Peyer's patch (tissue), 4 donors: ENCODE results near the gene MYBPH. TPM values are rescaled to one million over a fixed set of nuclear protein-coding genes. Genes with fewer than 3 reads are reported as not detected.

Experiments used
- DNase-seq, 3 donors: peaks; one replicate each; pipeline ENCODE4 v3.0.0-alpha.2; 2017 to 2019
- H3K27ac ChIP-seq, 4 donors: fragments of 200-600 bp; sonication (generic); one replicate each; pipeline ENCODE4 v1.5.1; 2016 to 2019
- H3K27me3 ChIP-seq, 2 donors: fragments of 200-600 bp; sonication (generic); one replicate each; pipeline ENCODE4 v1.5.1; 2019
- H3K36me3 ChIP-seq, 3 donors: fragments of 200-600 bp; sonication (generic); one replicate each; pipeline ENCODE4 v1.5.1; 2016 to 2019
- H3K4me1 ChIP-seq, 4 donors: fragments of 200-600 bp; sonication (generic); one replicate each; pipeline ENCODE4 v1.5.1; 2016 to 2019
- H3K4me3 ChIP-seq, 4 donors: fragments of 200-600 bp; sonication (generic); 1 replicate in 3 of 4; 2 replicates in 1 of 4; pipeline ENCODE4 v1.5.1; 2016 to 2019; ENCODE audit warnings: mild to moderate bottlenecking in 1 of 4
- H3K9me3 ChIP-seq, 4 donors: fragments of 200-600 bp; sonication (generic); one replicate each; pipeline ENCODE4 v1.5.1; 2016 to 2019; ENCODE audit warnings: mild to moderate bottlenecking in 1 of 4
- CTCF ChIP-seq, 6 experiments: fragments of 450-650 bp in 4 of 6; fragments of 200-600 bp in 2 of 6; sonication (generic) in 1 of 6; IDR thresholded peaks; one replicate each; pipeline ENCODE4 v1.5.1; 2017 to 2019; ENCODE audit warnings: antibody characterized with exemption in 6 of 6, mild to moderate bottlenecking in 3 of 6, moderate library complexity in 1 of 6
- POLR2A ChIP-seq, 2 donors: fragments of 450-650 bp; IDR thresholded peaks; one replicate each; pipeline ENCODE4 v1.5.1; 2017; ENCODE audit warnings: antibody characterized with exemption in 2 of 2, mild to moderate bottlenecking in 2 of 2, moderate library complexity in 2 of 2
- total RNA-seq, 4 donors: library from RNA; depleted of rRNA; stranded (reverse); fragments of >200 nt; gene quantifications; one replicate each; pipeline ENCODE4 v1.1.0, GENCODE V29; 2016

Gene MYBPH
- total RNA-seq, 4 donors from 2014 or later, result not detected

GRCh38 chr1:203206129-203206687, 30.6 kb upstream of the MYBPH start:
- TF ChIP-seq POLR2A (IDR thresholded peaks at IDR 0.05), result no peak
- Histone ChIP-seq H3K9me3 (no peaks in the 10 kb centered on the region), H3K4me3 (no peak overlapping the region), H3K27ac (no peak overlapping the region), H3K36me3 (no peaks in the 10 kb centered on the region), H3K4me1 (peaks cover 0 to 2% (median 0%) of the 10 kb centered on the region in 4 donors), H3K27me3 (no peaks in the 10 kb centered on the region)
- DNase-seq, result no peak

- Histone ChIP-seq H3K4me1 (peaks cover 0 to 2% (median 0%) of the 10 kb centered on the region in 4 donors), H3K9me3 (no peaks in the 10 kb centered on the region), H3K27me3 (no peaks in the 10 kb centered on the region), H3K27ac (no peak overlapping the region), H3K36me3 (no peaks in the 10 kb centered on the region), H3K4me3 (no peak overlapping the region)
- TF ChIP-seq CTCF (IDR thresholded peaks at IDR 0.05), result no peak
- TF ChIP-seq POLR2A (IDR thresholded peaks at IDR 0.05), result no peak
- no peak for DNase-seq
Measured at GRCh38 chr1:203204756-203205155, 29.1 kb upstream of the MYBPH start.

GRCh38 chr1:203202431-203203245, 27.0 kb upstream of the MYBPH start:
- H3K27me3 ChIP-seq, result no peaks in the 10 kb centered on the region
- TF ChIP-seq POLR2A (IDR thresholded peaks at IDR 0.05) (no peak), CTCF (IDR thresholded peaks at IDR 0.05) (no peak)
- no peak overlapping the region for H3K4me3 ChIP-seq
- peak overlapping the region; percentile 53 to 77 (median 60) for H3K27ac ChIP-seq
- DNase-seq, result peak in 1 of 3 donors; percentile 65
- H3K36me3 ChIP-seq, result no peaks in the 10 kb centered on the region
- peaks cover 0 to 2% (median 0%) of the 10 kb centered on the region in 4 donors for H3K4me1 ChIP-seq
- H3K9me3 ChIP-seq, result no peaks in the 10 kb centered on the region

GRCh38 chr1:203201516-203202205, 26.0 kb upstream of the MYBPH start:
- no peaks in the 10 kb centered on the region for H3K9me3 ChIP-seq
- TF ChIP-seq CTCF (IDR thresholded peaks at IDR 0.05) (no peak), POLR2A (IDR thresholded peaks at IDR 0.05) (no peak)
- H3K27ac ChIP-seq, result peak overlapping the region; percentile 40 to 67 (median 60)

GRCh38 chr1:203200916-203201315, 25.3 kb upstream of the MYBPH start:
- no peak for TF ChIP-seq POLR2A (IDR thresholded peaks at IDR 0.05)
- TF ChIP-seq CTCF (IDR thresholded peaks at IDR 0.05), result no peak
- H3K27ac ChIP-seq, result peak overlapping the region; percentile 27 to 75 (median 50)
- peak in 1 of 3 donors; percentile 2 for DNase-seq
- no peaks in the 10 kb centered on the region for H3K36me3 ChIP-seq
- no peaks in the 10 kb centered on the region for H3K9me3 ChIP-seq
- no peaks in the 10 kb centered on the region for H3K27me3 ChIP-seq
- H3K4me3 ChIP-seq, result no peak overlapping the region
- peaks cover 0 to 2% (median 0%) of the 10 kb centered on the region in 4 donors for H3K4me1 ChIP-seq

More at GRCh38 chr1:203201516-203202205, 26.0 kb upstream of the MYBPH start:
- H3K36me3 ChIP-seq, result no peaks in the 10 kb centered on the region
- peaks cover 0 to 2% (median 0%) of the 10 kb centered on the region in 4 donors for H3K4me1 ChIP-seq
- DNase-seq, result peak in 1 of 3 donors; percentile 21
- H3K27me3 ChIP-seq, result no peaks in the 10 kb centered on the region
- H3K4me3 ChIP-seq, result no peak overlapping the region
